Loucy (cell line): ENCODE measurements around the gene SH3BP1.

Experiments
- H2AFZ ChIP-seq: fragments of 200-600 bp; sonication (generic); 2 replicates; pipeline ENCODE4 v1.6.0; 2016; ENCODE audit warnings: antibody characterized with exemption, mild to moderate bottlenecking, low read length, moderate library complexity
- H3F3A ChIP-seq: fragments of 200-600 bp; 2 replicates; pipeline ENCODE4 v1.6.0; 2016; ENCODE audit warnings: antibody characterized with exemption, low read depth, mild to moderate bottlenecking
- H3K27me3 ChIP-seq: fragments of 200-600 bp; sonication (generic); 2 replicates; pipeline ENCODE4 v1.6.1; 2014; ENCODE audit warnings: low read length, mild to moderate bottlenecking; ENCODE audit not compliant: insufficient read depth, poor library complexity, severe bottlenecking
- H3K36me3 ChIP-seq: fragments of 200-600 bp; sonication (generic); 2 replicates; pipeline ENCODE4 v1.6.1; 2016; ENCODE audit warnings: low read length; ENCODE audit not compliant: insufficient read depth
- H3K4me1 ChIP-seq: fragments of 200-600 bp; sonication (generic); 2 replicates; pipeline ENCODE4 v1.5.1; 2014; ENCODE audit warnings: low read length, mild to moderate bottlenecking; ENCODE audit not compliant: insufficient read depth, poor library complexity, severe bottlenecking
- H3K4me2 ChIP-seq: fragments of 200-600 bp; sonication (generic); 2 replicates; pipeline ENCODE4 v1.6.0; 2014; ENCODE audit warnings: antibody characterized with exemption, low read length, low read depth, mild to moderate bottlenecking; ENCODE audit not compliant: poor library complexity, severe bottlenecking
- H3K4me3 ChIP-seq: fragments of 200-600 bp; sonication (generic); 2 replicates; pipeline ENCODE4 v1.5.1; 2014; ENCODE audit warnings: low read length, mild to moderate bottlenecking, mixed read lengths; ENCODE audit not compliant: poor library complexity, severe bottlenecking
- H3K79me2 ChIP-seq: fragments of 200-600 bp; sonication (generic); 2 replicates; pipeline ENCODE4 v1.6.1; 2014; ENCODE audit warnings: low read length; ENCODE audit not compliant: insufficient read depth
- H3K9ac ChIP-seq: fragments of 200-600 bp; sonication (generic); 2 replicates; pipeline ENCODE4 v1.6.0; 2014; ENCODE audit warnings: mild to moderate bottlenecking, low read depth, low read length, moderate library complexity; ENCODE audit not compliant: poor library complexity, severe bottlenecking
- H3K9me2 ChIP-seq: fragments of 200-600 bp; sonication (generic); replicated peaks from 2 replicates; pipeline ENCODE4 v1.6.1; 2016; ENCODE audit warnings: low read depth, low read length, mixed read lengths
- H3K9me3 ChIP-seq: fragments of 200-600 bp; sonication (generic); 2 replicates; pipeline ENCODE4 v1.6.1; 2014; ENCODE audit warnings: mild to moderate bottlenecking, antibody characterized with exemption, low read length, low read depth; ENCODE audit not compliant: insufficient read depth
- H4K20me1 ChIP-seq: fragments of 200-600 bp; sonication (generic); 2 replicates; pipeline ENCODE4 v1.6.0; 2014; ENCODE audit warnings: antibody characterized with exemption, low read length, mild to moderate bottlenecking; ENCODE audit not compliant: insufficient read depth, poor library complexity, severe bottlenecking
- CTCF ChIP-seq: fragments of 200-600 bp; sonication (generic); conservative IDR thresholded peaks from 2 replicates; pipeline ENCODE4 v1.5.1; 2014; ENCODE audit warnings: mild to moderate bottlenecking, antibody characterized with exemption, low read length
- EZH2phosphoT487 ChIP-seq: fragments of 200-600 bp; IDR thresholded peaks from 2 replicates; pipeline ENCODE4 v1.6.1; 2018; ENCODE audit warnings: antibody characterized with exemption, mild to moderate bottlenecking, moderate library complexity, borderline replicate concordance

The SH3BP1 gene

GRCh38 chr22:37635157-37635556 is 4.3 kb upstream of the SH3BP1 start:
- H3K4me2 ChIP-seq = peak overlapping the region; percentile 84

GRCh38 chr22:37636186-37636948 is 3.1 kb upstream of the SH3BP1 start:
- peak overlapping the region; percentile 94 for H3K9ac ChIP-seq
- no peaks in the 10 kb centered on the region for H3K9me3 ChIP-seq
- H3K9me2 ChIP-seq = no peaks in the 10 kb centered on the region
- H3K4me2 ChIP-seq = peak overlapping the region; percentile 98
- H3K79me2 ChIP-seq = peaks cover 24% of the 10 kb centered on the region
- H2AFZ ChIP-seq = no peak overlapping the region
- TF ChIP-seq EZH2phosphoT487 (no peak), CTCF (peak; percentile 69)
- peaks cover 78% of the 10 kb centered on the region for H3K4me1 ChIP-seq
- peaks cover 16% of the 10 kb centered on the region for H3F3A ChIP-seq
- peak overlapping the region; percentile 52 for H3K4me3 ChIP-seq
- peaks cover 12% of the 10 kb centered on the region for H4K20me1 ChIP-seq
- no peaks in the 10 kb centered on the region for H3K36me3 ChIP-seq
- H3K27me3 ChIP-seq = no peaks in the 10 kb centered on the region

More at GRCh38 chr22:37635157-37635556, 4.3 kb upstream of the SH3BP1 start:
- H4K20me1 ChIP-seq = no peaks in the 10 kb centered on the region
- no peak for TF ChIP-seq EZH2phosphoT487
- no peak for TF ChIP-seq CTCF
- peaks cover 16% of the 10 kb centered on the region for H3F3A ChIP-seq
- no peaks in the 10 kb centered on the region for H3K9me3 ChIP-seq
- no peaks in the 10 kb centered on the region for H3K36me3 ChIP-seq
- H3K27me3 ChIP-seq = no peaks in the 10 kb centered on the region
- no peaks in the 10 kb centered on the region for H3K9me2 ChIP-seq
- H3K9ac ChIP-seq = peak overlapping the region; percentile 68
- no peak overlapping the region for H2AFZ ChIP-seq
- peaks cover 12% of the 10 kb centered on the region for H3K79me2 ChIP-seq
- H3K4me3 ChIP-seq = peak overlapping the region; percentile 59
- peaks cover 76% of the 10 kb centered on the region for H3K4me1 ChIP-seq

GRCh38 chr22:37636949-37637273 is 2.6 kb upstream of the SH3BP1 start:
- Histone ChIP-seq H3K4me3 (peak overlapping the region; percentile 52), H3K36me3 (no peaks in the 10 kb centered on the region), H3K9me2 (no peaks in the 10 kb centered on the region), H2AFZ (no peak overlapping the region), H3K27me3 (no peaks in the 10 kb centered on the region), H4K20me1 (peaks cover 16% of the 10 kb centered on the region), H3K4me1 (peaks cover 83% of the 10 kb centered on the region), H3K9ac (peak overlapping the region; percentile 94), H3K79me2 (peaks cover 30% of the 10 kb centered on the region), H3K9me3 (no peaks in the 10 kb centered on the region), H3F3A (peaks cover 16% of the 10 kb centered on the region), H3K4me2 (peak overlapping the region; percentile 98)
- no peak for TF ChIP-seq CTCF
- TF ChIP-seq EZH2phosphoT487 = no peak
